Smooth muscle cell (in vitro differentiated cells): ENCODE measurements around the gene IP6K1. TPM values are rescaled to one million over a fixed set of nuclear protein-coding genes. Genes with fewer than 3 reads are reported as not detected.

Experiments
- DNase-seq: peaks from one replicate; lab custom pipeline; 2025; ENCODE audit not compliant: unreplicated experiment; lab: John Stamatoyannopoulos, UW
- H2AFZ ChIP-seq: fragments of 200-600 bp; sonication (generic); 2 replicates; pipeline ENCODE4 v1.6.0; 2016; ENCODE audit warnings: antibody characterized with exemption, low read depth, mild to moderate bottlenecking
- H3F3A ChIP-seq: fragments of 200-600 bp; sonication (generic); 2 replicates; pipeline ENCODE4 v1.6.0; 2017; ENCODE audit warnings: antibody characterized with exemption, low read depth
- H3K27ac ChIP-seq: fragments of 200-600 bp; sonication (generic); 2 replicates; pipeline ENCODE4 v1.5.1; 2016; ENCODE audit warnings: low read depth, mild to moderate bottlenecking
- H3K27me3 ChIP-seq: fragments of 200-600 bp; sonication (generic); 2 replicates; pipeline ENCODE4 v1.6.1; 2016; ENCODE audit warnings: low read depth, mild to moderate bottlenecking
- H3K36me3 ChIP-seq: fragments of 200-600 bp; sonication (generic); 2 replicates; pipeline ENCODE4 v1.5.1; 2016; ENCODE audit warnings: low read depth
- H3K4me1 ChIP-seq: fragments of 200-600 bp; sonication (generic); 2 replicates; pipeline ENCODE4 v1.5.1; 2016; ENCODE audit warnings: low read depth
- H3K4me2 ChIP-seq: fragments of 200-600 bp; sonication (generic); 2 replicates; pipeline ENCODE4 v1.6.0; 2016; ENCODE audit warnings: mild to moderate bottlenecking
- H3K4me3 ChIP-seq: fragments of 200-600 bp; sonication (generic); 2 replicates; pipeline ENCODE4 v1.5.1; 2016; ENCODE audit warnings: mild to moderate bottlenecking
- H3K79me2 ChIP-seq: fragments of 200-600 bp; sonication (generic); 2 replicates; pipeline ENCODE4 v1.6.0; 2016; ENCODE audit warnings: low read depth, mild to moderate bottlenecking
- H3K9ac ChIP-seq: fragments of 200-600 bp; sonication (generic); 2 replicates; pipeline ENCODE4 v1.6.0; 2016; ENCODE audit warnings: low read depth
- H3K9me3 ChIP-seq: fragments of 200-600 bp; sonication (generic); replicated peaks from 2 replicates; pipeline ENCODE4 v1.5.1; 2016; ENCODE audit warnings: low read depth
- H4K20me1 ChIP-seq: fragments of 200-600 bp; sonication (generic); 2 replicates; pipeline ENCODE4 v1.6.0; 2016; ENCODE audit warnings: low read depth
- CTCF ChIP-seq: fragments of 200-600 bp; sonication (generic); IDR thresholded peaks from 2 replicates; pipeline ENCODE4 v1.5.1; 2017; ENCODE audit warnings: borderline replicate concordance, mild to moderate bottlenecking, antibody characterized with exemption; ENCODE audit not compliant: insufficient read depth, poor library complexity, severe bottlenecking
- WGBS: methylation state at CpG from one replicate; pipeline ENCODE4 v1.1.7; 2016; ENCODE audit warnings: low lambda C conversion rate; 5-methylcytosine and 5-hydroxymethylcytosine counted together
- polyA plus RNA-seq: library from polyadenylated mRNA; unstranded; fragments of >200 nt; fragmentation: Nextera tagmentation; extraction: Ambion mirVana; gene quantifications from 2 replicates; pipeline ENCODE4 v1.2.1, GENCODE V29; 2016
- total RNA-seq: library from RNA; depleted of rRNA; stranded (reverse); fragments of >200 nt; gene quantifications from 2 replicates; pipeline ENCODE4 v1.2.3, GENCODE V29; 2014

IP6K1 gene
- total and polyA plus RNA-seq, 2 experiments from 2014 or later: 23.0 to 31.1 TPM

- TF ChIP-seq CTCF: no peak
- H4K20me1 ChIP-seq: peaks cover 94% of the 10 kb centered on the region
- H3K27me3 ChIP-seq: no peaks in the 10 kb centered on the region
- H3K9ac ChIP-seq: no peak overlapping the region
- H3K4me2 ChIP-seq: no peak overlapping the region
- no peak for DNase-seq
- no peaks in the 10 kb centered on the region for H3K36me3 ChIP-seq
- H3K4me1 ChIP-seq: no peaks in the 10 kb centered on the region
- no peak overlapping the region for H3K4me3 ChIP-seq
- 60% methylated on average over 3 of the region's 3 CpGs for WGBS
- H3K79me2 ChIP-seq: peaks cover 98% of the 10 kb centered on the region
- no peaks in the 10 kb centered on the region for H3K9me3 ChIP-seq
- no peak overlapping the region for H2AFZ ChIP-seq
- peaks cover 3% of the 10 kb centered on the region for H3F3A ChIP-seq
- H3K27ac ChIP-seq: no peak overlapping the region
Measured at GRCh38 chr3:49775538-49775937, 10.8 kb downstream of the IP6K1 start.

- no peaks in the 10 kb centered on the region for H3K36me3 ChIP-seq
- TF ChIP-seq CTCF: no peak
- no peaks in the 10 kb centered on the region for H3K27me3 ChIP-seq
- DNase-seq: no peak
- no peaks in the 10 kb centered on the region for H3K4me1 ChIP-seq
- peaks cover 4% of the 10 kb centered on the region for H3F3A ChIP-seq
- H3K9me3 ChIP-seq: no peaks in the 10 kb centered on the region
- peaks cover 95% of the 10 kb centered on the region for H4K20me1 ChIP-seq
- H3K27ac ChIP-seq: no peak overlapping the region
- no peak overlapping the region for H3K4me2 ChIP-seq
- H2AFZ ChIP-seq: no peak overlapping the region
- peaks cover 99% of the 10 kb centered on the region for H3K79me2 ChIP-seq
- 96% methylated on average over 2 of the region's 2 CpGs for WGBS
- H3K9ac ChIP-seq: no peak overlapping the region
- H3K4me3 ChIP-seq: no peak overlapping the region
Measured at GRCh38 chr3:49772703-49773102, 13.6 kb downstream of the IP6K1 start.

GRCh38 chr3:49771340-49771938 lies 14.9 kb downstream of the IP6K1 start:
- Histone ChIP-seq H3K9me3 (no peaks in the 10 kb centered on the region), H2AFZ (no peak overlapping the region), H3K4me1 (no peaks in the 10 kb centered on the region), H3F3A (peaks cover 4% of the 10 kb centered on the region), H4K20me1 (peaks cover 94% of the 10 kb centered on the region), H3K9ac (no peak overlapping the region), H3K4me3 (no peak overlapping the region), H3K36me3 (no peaks in the 10 kb centered on the region), H3K4me2 (no peak overlapping the region), H3K79me2 (peaks cover 99% of the 10 kb centered on the region), H3K27me3 (no peaks in the 10 kb centered on the region), H3K27ac (no peak overlapping the region)
- no peak for DNase-seq
- no peak for TF ChIP-seq CTCF
- 96% methylated on average over 1 of the region's 1 CpG for WGBS

- no peak overlapping the region for H3K4me2 ChIP-seq
- peak overlapping the region; percentile 29 for H3K27ac ChIP-seq
- no peak overlapping the region for H3K4me3 ChIP-seq
- no peaks in the 10 kb centered on the region for H3K4me1 ChIP-seq
- H4K20me1 ChIP-seq: peaks cover 94% of the 10 kb centered on the region
- H3F3A ChIP-seq: peaks cover 4% of the 10 kb centered on the region
- no peaks in the 10 kb centered on the region for H3K36me3 ChIP-seq
- H2AFZ ChIP-seq: no peak overlapping the region
- no peak for TF ChIP-seq CTCF
- no peak overlapping the region for H3K9ac ChIP-seq
- H3K27me3 ChIP-seq: no peaks in the 10 kb centered on the region
- peaks cover 99% of the 10 kb centered on the region for H3K79me2 ChIP-seq
- no peak for DNase-seq
- no peaks in the 10 kb centered on the region for H3K9me3 ChIP-seq
Measured at GRCh38 chr3:49769926-49770325, 16.4 kb downstream of the IP6K1 start.
